Body of pancreas (tissue), 4 donors: ENCODE data around the gene KCNJ6. TPM values are rescaled to one million over a fixed set of nuclear protein-coding genes. Genes with fewer than 3 reads are reported as not detected.
"Not testable (repeated sequence)": the region's sequence is repeated elsewhere in the genome, so short reads cannot be mapped to it uniquely, and the experiment has no call there.

Experiments
- ATAC-seq: fragments of 150-250 bp; one replicate; pipeline ENCODE4 v1.9.1; 2016
- DNase-seq, 4 donors: peaks; one replicate each; pipeline ENCODE4 v3.0.0-alpha.2; 2019
- H3K27ac ChIP-seq, 4 donors: fragments of 200-600 bp; sonication (generic); 1 replicate in 3 of 4; 2 replicates in 1 of 4; pipeline versions ENCODE4 v1.5.1 to v1.6.1; 2016 to 2019; ENCODE audit warnings: mild to moderate bottlenecking in 1 of 4, mixed read lengths in 1 of 4, moderate library complexity in 1 of 4
- H3K27me3 ChIP-seq, 2 donors: fragments of 200-600 bp; sonication (generic); one replicate each; pipeline ENCODE4 v1.6.0; 2016; ENCODE audit warnings: mild to moderate bottlenecking in 1 of 2
- H3K36me3 ChIP-seq, 2 donors: fragments of 200-600 bp; sonication (generic); replicated peaks in 1 of 2; 2 replicates each; pipeline ENCODE4 v1.5.1; 2016; ENCODE audit warnings: low read depth in 2 of 2; ENCODE audit not compliant: insufficient read depth in 1 of 2
- H3K4me1 ChIP-seq: fragments of 200-600 bp; sonication (generic); one replicate; pipeline ENCODE4 v1.6.0; 2016
- H3K4me3 ChIP-seq, 2 donors: fragments of 200-600 bp; sonication (generic); 1 replicate in 1 of 2; 2 replicates in 1 of 2; pipeline ENCODE4 v1.5.1; 2016 to 2019
- H3K9me3 ChIP-seq, 3 donors: fragments of 200-600 bp; sonication (generic); 1 replicate in 2 of 3; 2 replicates in 1 of 3; pipeline ENCODE4 v1.5.1; 2016
- CTCF ChIP-seq, 7 experiments: fragments of 450-650 bp in 4 of 7; fragments of 200-600 bp in 3 of 7; sonication (generic) in 3 of 7; IDR thresholded peaks; one replicate each; pipeline ENCODE4 v1.5.1; 2016 to 2019; ENCODE audit warnings: antibody characterized with exemption in 7 of 7
- POLR2A ChIP-seq, 3 donors: fragments of 450-650 bp; IDR thresholded peaks; one replicate each; pipeline ENCODE4 v1.6.1; 2016; ENCODE audit warnings: antibody characterized with exemption in 3 of 3, mild to moderate bottlenecking in 2 of 3
- WGBS, 2 donors: methylation state at CpG; one replicate each; pipeline ENCODE4 v1.1.5; 2017; 5-methylcytosine and 5-hydroxymethylcytosine counted together
- intact Hi-C: fragments of 100-400 bp; cut with DNase I; formaldehyde crosslinking; loops from one replicate; pipeline ENCODE4 v1.15.1; 2023
- total RNA-seq, 2 donors: library from RNA; depleted of rRNA; stranded (reverse); fragments of >200 nt; gene quantifications; one replicate each; pipeline ENCODE4 v1.1.0, GENCODE V29; 2016

KCNJ6 gene
- total RNA-seq, 2 donors from 2014 or later: under 0.01 to 0.78 TPM

- Histone ChIP-seq H3K4me1 (no peaks in the 10 kb centered on the region), H3K36me3 (no peaks in the 10 kb centered on the region), H3K27ac (no peak overlapping the region), H3K9me3 (no peaks in the 10 kb centered on the region), H3K27me3 (no peaks in the 10 kb centered on the region), H3K4me3 (no peak overlapping the region)
- intact Hi-C loops: no loop called here
- DNase-seq (no peak), ATAC-seq (no peak)
- 62 to 63% methylated on average over 6 of the region's 6 CpGs for WGBS, 2 donors
- no peak for TF ChIP-seq CTCF (IDR thresholded peaks at IDR 0.05)
- no peak for TF ChIP-seq POLR2A (IDR thresholded peaks at IDR 0.05)
Observed at GRCh38 chr21:37645848-37646247, 270.4 kb downstream of the KCNJ6 start.

GRCh38 chr21:37644636-37645035 is 271.6 kb downstream of the KCNJ6 start:
- 43 to 59% methylated on average over 8 of the region's 8 CpGs for WGBS, 2 donors
- intact Hi-C loops: no loop called here
- no peak for ATAC-seq
- no peaks in the 10 kb centered on the region for H3K4me1 ChIP-seq
- no peak overlapping the region for H3K4me3 ChIP-seq
- no peak overlapping the region for H3K27ac ChIP-seq
- no peaks in the 10 kb centered on the region for H3K9me3 ChIP-seq
- no peak for DNase-seq
- no peaks in the 10 kb centered on the region for H3K36me3 ChIP-seq
- H3K27me3 ChIP-seq: no peaks in the 10 kb centered on the region
- TF ChIP-seq POLR2A (IDR thresholded peaks at IDR 0.05) (no peak), CTCF (IDR thresholded peaks at IDR 0.05) (no peak)

GRCh38 chr21:37643862-37644261 is 272.4 kb downstream of the KCNJ6 start:
- H3K36me3 ChIP-seq, H3K27ac ChIP-seq, H3K4me3 ChIP-seq, intact Hi-C loops, H3K27me3 ChIP-seq, ATAC-seq, H3K9me3 ChIP-seq, DNase-seq, H3K4me1 ChIP-seq: not testable (repeated sequence)

- ATAC-seq: peak; percentile 53
- DNase-seq: peak in 3 of 4 donors; percentile 23 to 26 (median 24)
Observed at GRCh38 chr21:37642493-37642892, 273.8 kb downstream of the KCNJ6 start.

GRCh38 chr21:37639756-37640155 is 276.5 kb downstream of the KCNJ6 start:
- no peaks in the 10 kb centered on the region for H3K36me3 ChIP-seq
- H3K27me3 ChIP-seq: no peaks in the 10 kb centered on the region
- H3K4me3 ChIP-seq: no peak overlapping the region
- no peaks in the 10 kb centered on the region for H3K9me3 ChIP-seq
- TF ChIP-seq POLR2A (IDR thresholded peaks at IDR 0.05) (no peak), CTCF (IDR thresholded peaks at IDR 0.05) (no peak)
- intact Hi-C loops: no loop called here
- H3K27ac ChIP-seq: no peak overlapping the region
- H3K4me1 ChIP-seq: no peaks in the 10 kb centered on the region
- ATAC-seq (no peak), DNase-seq (no peak)
- 55 to 67% methylated on average over 2 of the region's 2 CpGs for WGBS, 2 donors

More at GRCh38 chr21:37642493-37642892, 273.8 kb downstream of the KCNJ6 start:
- Histone ChIP-seq H3K9me3 (no peaks in the 10 kb centered on the region), H3K4me1 (no peaks in the 10 kb centered on the region), H3K27ac (no peak overlapping the region), H3K27me3 (no peaks in the 10 kb centered on the region), H3K36me3 (no peaks in the 10 kb centered on the region), H3K4me3 (no peak overlapping the region)
- TF ChIP-seq CTCF (IDR thresholded peaks at IDR 0.05) (peak in 6 of 7 experiments; percentile 15 to 51 (median 50)), POLR2A (IDR thresholded peaks at IDR 0.05) (no peak)
- intact Hi-C loops: no loop called here
- 39% methylated on average over 3 of the region's 3 CpGs for WGBS, 2 donors
